RWPE2 (cell line): ENCODE measurements around the gene CRACDL.

Source experiments
- ATAC-seq: fragments of 200-7000 bp; cut with Tn5 transposase; 3 replicates; pipeline ENCODE4 v1.9.1; 2021; ENCODE audit warnings: low read depth
- DNase-seq: peaks from one replicate; pipeline ENCODE4 v3.0.0-alpha.2; 2020; ENCODE audit warnings: low spot score
- H3K27ac ChIP-seq: fragments of 450-650 bp; 2 replicates; pipeline ENCODE4 v1.5.1; 2017; ENCODE audit warnings: mild to moderate bottlenecking; ENCODE audit not compliant: poor library complexity, severe bottlenecking
- H3K27me3 ChIP-seq: fragments of 250-450 bp; sonication (Bioruptor Pico); 2 replicates; pipeline ENCODE4 v1.5.1; 2021; ENCODE audit warnings: mild to moderate bottlenecking, moderate library complexity; ENCODE audit not compliant: insufficient read depth, poor library complexity, severe bottlenecking
- H3K36me3 ChIP-seq: fragments of 250-450 bp; sonication (Bioruptor Pico); 2 replicates; pipeline ENCODE4 v1.5.1; 2020; ENCODE audit warnings: low read depth, mild to moderate bottlenecking, moderate library complexity
- H3K4me1 ChIP-seq: fragments of 250-450 bp; sonication (Bioruptor Pico); 2 replicates; pipeline ENCODE4 v1.5.1; 2021; ENCODE audit warnings: mild to moderate bottlenecking, moderate library complexity; ENCODE audit not compliant: insufficient read depth, poor library complexity, severe bottlenecking
- H3K4me3 ChIP-seq: fragments of 250-450 bp; sonication (Bioruptor Pico); 2 replicates; pipeline ENCODE4 v1.5.1; 2021; ENCODE audit warnings: mild to moderate bottlenecking, moderate library complexity; ENCODE audit not compliant: severe bottlenecking
- H3K9me3 ChIP-seq: fragments of 250-450 bp; sonication (Bioruptor Pico); 2 replicates; pipeline ENCODE4 v1.5.1; 2021; ENCODE audit warnings: mild to moderate bottlenecking, moderate library complexity; ENCODE audit not compliant: severe bottlenecking
- CTCF ChIP-seq: fragments of 450-650 bp; IDR thresholded peaks from one replicate; pipeline ENCODE4 v1.5.1; 2017; ENCODE audit warnings: mild to moderate bottlenecking, moderate library complexity; ENCODE audit not compliant: poor library complexity, severe bottlenecking

The CRACDL gene

GRCh38 chr2:98768384-98769113 lies 167.5 kb downstream of the CRACDL start:
- Histone ChIP-seq H3K27me3 (no peaks in the 10 kb centered on the region), H3K4me3 (no peak overlapping the region), H3K36me3 (no peaks in the 10 kb centered on the region), H3K9me3 (no peaks in the 10 kb centered on the region), H3K4me1 (peaks cover 5% of the 10 kb centered on the region), H3K27ac (no peak overlapping the region)
- DNase-seq = no peak
- no peak for TF ChIP-seq CTCF
- peak; percentile 64; the same call in 2 of the 3 replicates for ATAC-seq

- ATAC-seq (no peak), DNase-seq (no peak)
- Histone ChIP-seq H3K4me3 (no peak overlapping the region), H3K27ac (no peak overlapping the region), H3K27me3 (no peaks in the 10 kb centered on the region), H3K9me3 (no peaks in the 10 kb centered on the region), H3K4me1 (peaks cover 5% of the 10 kb centered on the region), H3K36me3 (no peaks in the 10 kb centered on the region)
- no peak for TF ChIP-seq CTCF
These were observed 171.5 kb downstream of the CRACDL start for GRCh38 chr2:98764499-98764898.

GRCh38 chr2:98763209-98763951 lies 172.6 kb downstream of the CRACDL start:
- no peaks in the 10 kb centered on the region for H3K9me3 ChIP-seq
- H3K36me3 ChIP-seq = no peaks in the 10 kb centered on the region
- TF ChIP-seq CTCF = no peak
- no peaks in the 10 kb centered on the region for H3K27me3 ChIP-seq
- DNase-seq (no peak), ATAC-seq (no peak)
- no peak overlapping the region for H3K4me3 ChIP-seq
- H3K4me1 ChIP-seq = peaks cover 3% of the 10 kb centered on the region
- no peak overlapping the region for H3K27ac ChIP-seq

GRCh38 chr2:98761909-98762308 lies 174.1 kb downstream of the CRACDL start:
- H3K9me3 ChIP-seq = no peaks in the 10 kb centered on the region
- no peaks in the 10 kb centered on the region for H3K27me3 ChIP-seq
- H3K27ac ChIP-seq = no peak overlapping the region
- ATAC-seq (no peak), DNase-seq (no peak)
- no peaks in the 10 kb centered on the region for H3K36me3 ChIP-seq
- TF ChIP-seq CTCF = no peak
- H3K4me1 ChIP-seq = peaks cover 13% of the 10 kb centered on the region
- no peak overlapping the region for H3K4me3 ChIP-seq
